Effector memory CD4-positive, alpha-beta T cell (primary cell): ENCODE results near the gene SSR4.

Experiments used
- DNase-seq, 3 donors: peaks; one replicate each; pipeline ENCODE4 v3.0.0-alpha.2; 2020
- H3K27ac ChIP-seq: 2 replicates; pipeline ENCODE4 v1.7.0; 2013; ENCODE audit warnings: mild to moderate bottlenecking, low read length, moderate library complexity; ENCODE audit not compliant: insufficient read depth, poor library complexity, severe bottlenecking
- H3K27me3 ChIP-seq: replicated peaks from 2 replicates; pipeline ENCODE4 v1.7.0; 2013; ENCODE audit warnings: mild to moderate bottlenecking, low read length; ENCODE audit not compliant: insufficient read depth, control insufficient read depth, poor library complexity, severe bottlenecking
- H3K36me3 ChIP-seq: 2 replicates; pipeline ENCODE4 v1.7.0; 2013; ENCODE audit warnings: mild to moderate bottlenecking, low read length, moderate library complexity; ENCODE audit not compliant: control insufficient read depth, insufficient read depth
- H3K4me1 ChIP-seq: 2 replicates; pipeline ENCODE4 v1.7.0; 2013; ENCODE audit warnings: low read length, mild to moderate bottlenecking; ENCODE audit not compliant: control insufficient read depth, insufficient read depth, poor library complexity, severe bottlenecking
- H3K4me3 ChIP-seq: 2 replicates; pipeline ENCODE4 v1.7.0; 2013; ENCODE audit warnings: low read length, low read depth, mild to moderate bottlenecking; ENCODE audit not compliant: insufficient read depth, poor library complexity, severe bottlenecking
- H3K9me3 ChIP-seq: 2 replicates; pipeline ENCODE4 v1.7.0; 2013; ENCODE audit warnings: mild to moderate bottlenecking, low read length, moderate library complexity; ENCODE audit not compliant: control insufficient read depth

SSR4 gene

GRCh38 chrX:153763298-153763932, 31.1 kb upstream of the SSR4 start:
- H3K4me3 ChIP-seq, result no peak overlapping the region
- no peaks in the 10 kb centered on the region for H3K4me1 ChIP-seq
- no peaks in the 10 kb centered on the region for H3K27me3 ChIP-seq
- no peaks in the 10 kb centered on the region for H3K9me3 ChIP-seq
- no peak for DNase-seq
- no peaks in the 10 kb centered on the region for H3K36me3 ChIP-seq
- no peak overlapping the region for H3K27ac ChIP-seq

GRCh38 chrX:153763989-153764755, 30.3 kb upstream of the SSR4 start, which contains the start of gene PLXNB3:
PLXNB3 (plus strand) TSS chrX:153764249; CDS start chrX:153765536, 1,287 bp downstream.
- H3K4me3 ChIP-seq, result no peak within 1 kb of the TSS
- H3K9me3 ChIP-seq, result no peaks in the 10 kb centered on the region
- no peaks in the 10 kb centered on the region for H3K36me3 ChIP-seq
- H3K27ac ChIP-seq, result no peak within 1 kb of the TSS
- peak; percentile 51 to 64 (median 56) for DNase-seq
- H3K4me1 ChIP-seq, result no peaks in the 10 kb centered on the region
- no peaks in the 10 kb centered on the region for H3K27me3 ChIP-seq

GRCh38 chrX:153764786-153765137, 29.7 kb upstream of the SSR4 start:
- Histone ChIP-seq H3K4me3 (no peak overlapping the region), H3K36me3 (no peaks in the 10 kb centered on the region), H3K27ac (no peak overlapping the region), H3K4me1 (no peaks in the 10 kb centered on the region), H3K27me3 (no peaks in the 10 kb centered on the region), H3K9me3 (no peaks in the 10 kb centered on the region)
- DNase-seq, result no peak

- DNase-seq, result no peak
- Histone ChIP-seq H3K27ac (no peak overlapping the region), H3K9me3 (no peaks in the 10 kb centered on the region), H3K36me3 (no peaks in the 10 kb centered on the region), H3K27me3 (no peaks in the 10 kb centered on the region), H3K4me3 (no peak overlapping the region), H3K4me1 (no peaks in the 10 kb centered on the region)
Measured at GRCh38 chrX:153765138-153766079, 29.1 kb upstream of the SSR4 start.

GRCh38 chrX:153766098-153766817, 28.2 kb upstream of the SSR4 start:
- no peaks in the 10 kb centered on the region for H3K4me1 ChIP-seq
- H3K27me3 ChIP-seq, result no peaks in the 10 kb centered on the region
- no peak overlapping the region for H3K27ac ChIP-seq
- no peaks in the 10 kb centered on the region for H3K36me3 ChIP-seq
- DNase-seq, result no peak
- H3K4me3 ChIP-seq, result no peak overlapping the region
- no peaks in the 10 kb centered on the region for H3K9me3 ChIP-seq

- no peaks in the 10 kb centered on the region for H3K4me1 ChIP-seq
- no peak overlapping the region for H3K27ac ChIP-seq
- H3K9me3 ChIP-seq, result no peaks in the 10 kb centered on the region
- no peaks in the 10 kb centered on the region for H3K36me3 ChIP-seq
- no peak for DNase-seq
- H3K4me3 ChIP-seq, result no peak overlapping the region
- H3K27me3 ChIP-seq, result no peaks in the 10 kb centered on the region
Measured at GRCh38 chrX:153766871-153767673, 27.4 kb upstream of the SSR4 start.

GRCh38 chrX:153767674-153768055, 26.8 kb upstream of the SSR4 start:
- Histone ChIP-seq H3K36me3 (no peaks in the 10 kb centered on the region), H3K9me3 (no peaks in the 10 kb centered on the region), H3K27me3 (no peaks in the 10 kb centered on the region), H3K4me1 (no peaks in the 10 kb centered on the region), H3K27ac (no peak overlapping the region), H3K4me3 (no peak overlapping the region)
- DNase-seq, result no peak

- H3K4me3 ChIP-seq, result no peak overlapping the region
- no peak overlapping the region for H3K27ac ChIP-seq
- H3K4me1 ChIP-seq, result no peaks in the 10 kb centered on the region
- H3K27me3 ChIP-seq, result no peaks in the 10 kb centered on the region
- no peak for DNase-seq
- no peaks in the 10 kb centered on the region for H3K36me3 ChIP-seq
- H3K9me3 ChIP-seq, result no peaks in the 10 kb centered on the region
Measured at GRCh38 chrX:153768311-153769157, 25.9 kb upstream of the SSR4 start.
